H9 (cell line): ENCODE results near the gene MRPL23. TPM values are rescaled to one million over a fixed set of nuclear protein-coding genes. Genes with fewer than 3 reads are reported as not detected.

Experiments used
- DNase-seq: peaks from one replicate; pipeline ENCODE4 v3.0.0-alpha.2; 2017
- H2AFZ ChIP-seq: one replicate; pipeline ENCODE4 v1.6.1; 2013; ENCODE audit warnings: mild to moderate bottlenecking, low read length, control low read depth, moderate library complexity
- H2AK5ac ChIP-seq: 2 replicates; pipeline ENCODE4 v1.6.1; 2013; ENCODE audit warnings: low read length, control low read depth, mixed read lengths; ENCODE audit not compliant: insufficient read length
- H2BK120ac ChIP-seq: one replicate; pipeline ENCODE4 v1.6.1; 2013; ENCODE audit warnings: low read depth, mild to moderate bottlenecking, low read length, control low read depth, inconsistent platforms; ENCODE audit not compliant: poor library complexity, severe bottlenecking
- H2BK12ac ChIP-seq: 2 replicates; pipeline ENCODE4 v1.6.1; 2013; ENCODE audit warnings: low read length, control low read depth, mixed read lengths, low read depth; ENCODE audit not compliant: insufficient read length
- H2BK15ac ChIP-seq: 2 replicates; pipeline ENCODE4 v1.6.1; 2013; ENCODE audit warnings: low read depth, low read length, control low read depth
- H2BK20ac ChIP-seq: one replicate; pipeline ENCODE4 v1.6.1; 2013; ENCODE audit warnings: low read depth, mild to moderate bottlenecking, low read length, control low read depth, inconsistent platforms; ENCODE audit not compliant: poor library complexity, severe bottlenecking
- H2BK5ac ChIP-seq: 2 replicates; pipeline ENCODE4 v1.6.1; 2013; ENCODE audit warnings: low read length, control low read depth, mixed read lengths; ENCODE audit not compliant: insufficient read length
- H3K14ac ChIP-seq: 2 replicates; pipeline ENCODE4 v1.6.1; 2013; ENCODE audit warnings: low read length, control low read depth; ENCODE audit not compliant: insufficient read depth
- H3K18ac ChIP-seq: 2 replicates; pipeline ENCODE4 v1.6.1; 2013; ENCODE audit warnings: low read depth, mild to moderate bottlenecking, mixed read lengths, low read length, control low read depth; ENCODE audit not compliant: insufficient read length
- H3K23ac ChIP-seq: 2 replicates; pipeline ENCODE4 v1.6.1; 2013; ENCODE audit warnings: low read length, control low read depth, mixed read lengths, low read depth; ENCODE audit not compliant: insufficient read length
- H3K23me2 ChIP-seq: 2 replicates; pipeline ENCODE4 v1.6.1; 2013; ENCODE audit warnings: low read depth, mild to moderate bottlenecking, mixed read lengths, low read length, control low read depth; ENCODE audit not compliant: insufficient read length, poor library complexity, severe bottlenecking
- H3K27ac ChIP-seq: 2 replicates; pipeline ENCODE4 v1.5.1; 2013; ENCODE audit warnings: low read length, control low read depth, mixed read lengths, low read depth; ENCODE audit not compliant: insufficient read length
- H3K27me3 ChIP-seq: 2 replicates; pipeline ENCODE4 v1.6.1; 2013; ENCODE audit warnings: low read length, control low read depth, inconsistent platforms; ENCODE audit not compliant: insufficient read depth
- H3K4ac ChIP-seq: 2 replicates; pipeline ENCODE4 v1.6.1; 2013; ENCODE audit warnings: low read depth, mild to moderate bottlenecking, control low read depth, inconsistent platforms, low read length, moderate library complexity
- H3K4me1 ChIP-seq: 2 replicates; pipeline ENCODE4 v1.6.1; 2013; ENCODE audit warnings: low read length, control low read depth, inconsistent platforms; ENCODE audit not compliant: insufficient read depth
- H3K4me2 ChIP-seq: 2 replicates; pipeline ENCODE4 v1.6.1; 2013; ENCODE audit warnings: low read length, control low read depth, mixed read lengths; ENCODE audit not compliant: insufficient read length, insufficient read depth
- H3K56ac ChIP-seq: 2 replicates; pipeline ENCODE4 v1.6.1; 2013; ENCODE audit warnings: low read depth, mild to moderate bottlenecking, mixed read lengths, low read length, control low read depth; ENCODE audit not compliant: insufficient read length
- H3K79me1 ChIP-seq: 2 replicates; pipeline ENCODE4 v1.6.1; 2013; ENCODE audit warnings: low read depth, mild to moderate bottlenecking, moderate library complexity, low read length, control low read depth, inconsistent platforms; ENCODE audit not compliant: insufficient read depth, poor library complexity, severe bottlenecking
- H3K79me2 ChIP-seq: 2 replicates; pipeline ENCODE4 v1.6.1; 2013; ENCODE audit warnings: low read length, control low read depth, inconsistent platforms; ENCODE audit not compliant: insufficient read depth
- H3K9ac ChIP-seq: 2 replicates; pipeline ENCODE4 v1.6.1; 2013; ENCODE audit warnings: low read length, control low read depth, mixed read lengths; ENCODE audit not compliant: insufficient read length; ENCODE audit errors: extremely low read depth
- H3K9me3 ChIP-seq: one replicate; pipeline ENCODE4 v1.6.1; 2013; ENCODE audit warnings: low read depth, low read length, inconsistent platforms; ENCODE audit not compliant: control insufficient read depth
- H3T11ph ChIP-seq: one replicate; pipeline ENCODE4 v1.6.1; 2013; ENCODE audit warnings: mild to moderate bottlenecking, low read length, control low read depth, inconsistent platforms
- H4K20me1 ChIP-seq: one replicate; pipeline ENCODE4 v1.6.1; 2013; ENCODE audit not compliant: control insufficient read depth, insufficient read length, insufficient read depth
- H4K5ac ChIP-seq: 2 replicates; pipeline ENCODE4 v1.6.1; 2013; ENCODE audit warnings: low read depth, mild to moderate bottlenecking, mixed read lengths, low read length, control low read depth; ENCODE audit not compliant: insufficient read length
- H4K8ac ChIP-seq: replicated peaks from 2 replicates; pipeline ENCODE4 v1.6.1; 2013; ENCODE audit warnings: low read length, control low read depth, mixed read lengths, low read depth; ENCODE audit not compliant: insufficient read length
- H4K91ac ChIP-seq: 2 replicates; pipeline ENCODE4 v1.6.1; 2013; ENCODE audit warnings: low read depth, mild to moderate bottlenecking, moderate library complexity, mixed read lengths, low read length, control low read depth; ENCODE audit not compliant: insufficient read length
- H3K27ac Mint-ChIP-seq, 3 experiments: 2 replicates in 2 of 3; 3 replicates in 1 of 3; pipeline ENCODE4 v1.8.0; 2020 to 2021; ENCODE audit warnings: mixed read lengths in 3 of 3, mild to moderate bottlenecking in 1 of 3, moderate library complexity in 1 of 3
- H3K27me3 Mint-ChIP-seq: 2 replicates; pipeline ENCODE4 v1.8.0; 2021; ENCODE audit warnings: low read depth, mild to moderate bottlenecking, moderate library complexity, mixed read lengths
- H3K36me3 Mint-ChIP-seq, 3 experiments: 2 replicates in 2 of 3; 3 replicates in 1 of 3; pipeline ENCODE4 v1.8.0; 2020 to 2021; ENCODE audit warnings: low read depth in 3 of 3, mixed read lengths in 3 of 3; ENCODE audit not compliant: insufficient read depth in 1 of 3
- H3K4me1 Mint-ChIP-seq, 2 experiments: 2 replicates each; pipeline ENCODE4 v1.8.0; 2020; ENCODE audit warnings: mixed read lengths in 2 of 2
- H3K4me3 Mint-ChIP-seq, 2 experiments: 2 replicates in 1 of 2; 3 replicates in 1 of 2; pipeline ENCODE4 v1.8.0; 2020 to 2021; ENCODE audit warnings: mild to moderate bottlenecking in 2 of 2, mixed read lengths in 2 of 2, moderate library complexity in 1 of 2
- H3K9me3 Mint-ChIP-seq, 2 experiments: 2 replicates in 1 of 2; 3 replicates in 1 of 2; pipeline ENCODE4 v1.8.0; 2020; ENCODE audit warnings: mild to moderate bottlenecking in 2 of 2, mixed read lengths in 2 of 2, moderate library complexity in 1 of 2
- CTCF ChIP-seq: fragments of 200-600 bp; sonication (generic); conservative IDR thresholded peaks from 3 replicates; pipeline ENCODE4 v1.8.0; 2021; ENCODE audit warnings: antibody characterized with exemption, mild to moderate bottlenecking
- WGBS: extraction: QIAGEN DNeasy Blood & Tissue Kit; methylation state at CpG from one replicate; pipeline ENCODE4 v1.1.7; 2013; ENCODE audit warnings: missing lambda C conversion rate, low lambda C conversion rate, mixed read lengths; ENCODE audit not compliant: insufficient read length; ENCODE audit errors: extremely low coverage; 5-methylcytosine and 5-hydroxymethylcytosine counted together
- total RNA-seq: library from RNA; stranded (reverse); gene quantifications from 2 replicates; pipeline ENCODE4 v1.2.1, GENCODE V29; 2021

MRPL23 gene
- total RNA-seq, 1 experiment from 2014 or later, result 67.3 TPM

- Histone ChIP-seq H3K4me1 (no peaks in the 10 kb centered on the region), H3K23ac (no peak overlapping the region), H3K14ac (no peak overlapping the region), H2BK20ac (no peak overlapping the region), H3K18ac (no peak overlapping the region), H2AFZ (no peak overlapping the region), H3K79me1 (no peaks in the 10 kb centered on the region), H3K79me2 (no peaks in the 10 kb centered on the region), H2BK120ac (no peak overlapping the region), H3K23me2 (no peaks in the 10 kb centered on the region), H2AK5ac (no peak overlapping the region), H3K4ac (no peak overlapping the region), H2BK12ac (no peak overlapping the region), H4K8ac (no peak overlapping the region), H3K9me3 (no peaks in the 10 kb centered on the region), H4K91ac (no peak overlapping the region), H3K4me2 (no peak overlapping the region), H2BK15ac (no peak overlapping the region), H3K56ac (no peak overlapping the region), H2BK5ac (no peak overlapping the region), H3K27ac (no peak overlapping the region), H3K27me3 (no peaks in the 10 kb centered on the region; the same call in 1 of the 2 replicates), H4K20me1 (no peaks in the 10 kb centered on the region), H3T11ph (no peak overlapping the region), H3K9ac (no peak overlapping the region), H4K5ac (no peak overlapping the region)
- TF ChIP-seq CTCF, result no peak
- H3K9me3 Mint-ChIP-seq, result no peaks in the 10 kb centered on the region; a peak in 1 of 5 replicates
- no CpG with 5 or more reads among the region's 4 CpGs for WGBS
- peaks cover 10 to 12% of the 10 kb centered on the region in 2 experiments for H3K4me1 Mint-ChIP-seq
- H3K27ac Mint-ChIP-seq, result no peak overlapping the region
- H3K27me3 Mint-ChIP-seq, result peaks cover 36% of the 10 kb centered on the region
- no peaks in the 10 kb centered on the region for H3K36me3 Mint-ChIP-seq
- H3K4me3 Mint-ChIP-seq, result no peak overlapping the region
- no peak for DNase-seq
These were observed 48.0 kb upstream of the MRPL23 start for GRCh38 chr11:1899090-1899489.
